Fibroblast of lung (primary cell): ENCODE measurements around the gene CORO7. TPM values are rescaled to one million over a fixed set of nuclear protein-coding genes. Genes with fewer than 3 reads are reported as not detected.

Source experiments
- DNase-seq, 2 donors: peaks; one replicate each; pipeline versions ENCODE4 v3.0.0 to v3.0.0-alpha.2; 2010; ENCODE audit warnings: low read depth in 2 of 2
- H2AFZ ChIP-seq: 2 replicates; pipeline ENCODE4 v1.5.1; 2012; ENCODE audit warnings: low read length, control low read depth, inconsistent platforms
- H3K27ac ChIP-seq: 2 replicates; pipeline ENCODE4 v1.5.1; 2011; ENCODE audit warnings: low read length, control low read depth; ENCODE audit not compliant: insufficient read depth
- H3K27me3 ChIP-seq: 2 replicates; pipeline ENCODE4 v1.5.1; 2011; ENCODE audit warnings: mild to moderate bottlenecking, low read length; ENCODE audit not compliant: control insufficient read depth, insufficient read depth
- H3K36me3 ChIP-seq: 2 replicates; pipeline ENCODE4 v1.5.1; 2011; ENCODE audit warnings: low read length; ENCODE audit not compliant: control insufficient read depth, insufficient read depth
- H3K4me1 ChIP-seq: 2 replicates; pipeline ENCODE4 v1.5.1; 2011; ENCODE audit warnings: low read length; ENCODE audit not compliant: control insufficient read depth, insufficient read depth; ENCODE audit errors: extremely low read depth
- H3K4me2 ChIP-seq: 2 replicates; pipeline ENCODE4 v1.5.1; 2011; ENCODE audit warnings: low read length, control low read depth; ENCODE audit not compliant: insufficient read depth; ENCODE audit errors: extremely low read depth
- H3K4me3 ChIP-seq, 4 experiments: fragments of 200-600 bp in 1 of 4; sonication (generic) in 1 of 4; replicated peaks in 1 of 4; 2 replicates each; pipeline ENCODE4 v1.5.1; 2011 to 2016; ENCODE audit warnings: low read length in 4 of 4, low read depth in 3 of 4, mild to moderate bottlenecking in 3 of 4, control low read depth in 2 of 4, inconsistent platforms in 1 of 4, mixed read lengths in 1 of 4; ENCODE audit not compliant: insufficient read depth in 1 of 4; ENCODE audit errors: control extremely low read depth in 1 of 4
- H3K79me2 ChIP-seq: 2 replicates; pipeline ENCODE4 v1.5.1; 2012; ENCODE audit warnings: mild to moderate bottlenecking, low read length, inconsistent platforms; ENCODE audit not compliant: control insufficient read depth, insufficient read depth
- H3K9ac ChIP-seq: 2 replicates; pipeline ENCODE4 v1.5.1; 2011; ENCODE audit warnings: mild to moderate bottlenecking, low read length, control low read depth; ENCODE audit not compliant: insufficient read depth
- H3K9me3 ChIP-seq: 2 replicates; pipeline ENCODE4 v1.5.1; 2012; ENCODE audit warnings: low read depth, low read length; ENCODE audit not compliant: control insufficient read depth, insufficient read depth
- H4K20me1 ChIP-seq: 2 replicates; pipeline ENCODE4 v1.5.1; 2011; ENCODE audit warnings: low read length; ENCODE audit not compliant: control insufficient read depth, insufficient read depth; ENCODE audit errors: extremely low read depth
- CTCF ChIP-seq, 2 donors: IDR thresholded peaks in 1 of 2; conservative IDR thresholded peaks in 1 of 2; 1 replicate in 1 of 2; 2 replicates in 1 of 2; pipeline ENCODE4 v1.5.1; 2011 to 2012; ENCODE audit warnings: low read length in 2 of 2, control low read depth in 1 of 2, inconsistent platforms in 1 of 2, low read depth in 1 of 2, mild to moderate bottlenecking in 1 of 2
- EZH2 ChIP-seq: IDR thresholded peaks from 2 replicates; pipeline ENCODE4 v1.5.1; 2012; ENCODE audit warnings: low read length, control low read depth, mild to moderate bottlenecking; ENCODE audit errors: missing control alignments
- polyA plus RNA-seq, 2 donors: library from polyadenylated mRNA; depleted of rRNA in 1 of 2; stranded (reverse) in 1 of 2; unstranded in 1 of 2; fragments of >200 nt; gene quantifications; 2 replicates each; pipeline ENCODE4 v1.2.1, GENCODE V29; 2011 to 2012; ENCODE audit warnings: missing spikeins in 1 of 2
- total RNA-seq: library from RNA; depleted of rRNA; stranded (reverse); fragments of >200 nt; gene quantifications from 2 replicates; pipeline ENCODE4 v1.2.1, GENCODE V29; 2014

Gene CORO7
- total and polyA plus RNA-seq, 2 donors (not counting 1 experiment from before 2014, with no cell fraction given) = 6.1 to 11.1 TPM

DNA sequence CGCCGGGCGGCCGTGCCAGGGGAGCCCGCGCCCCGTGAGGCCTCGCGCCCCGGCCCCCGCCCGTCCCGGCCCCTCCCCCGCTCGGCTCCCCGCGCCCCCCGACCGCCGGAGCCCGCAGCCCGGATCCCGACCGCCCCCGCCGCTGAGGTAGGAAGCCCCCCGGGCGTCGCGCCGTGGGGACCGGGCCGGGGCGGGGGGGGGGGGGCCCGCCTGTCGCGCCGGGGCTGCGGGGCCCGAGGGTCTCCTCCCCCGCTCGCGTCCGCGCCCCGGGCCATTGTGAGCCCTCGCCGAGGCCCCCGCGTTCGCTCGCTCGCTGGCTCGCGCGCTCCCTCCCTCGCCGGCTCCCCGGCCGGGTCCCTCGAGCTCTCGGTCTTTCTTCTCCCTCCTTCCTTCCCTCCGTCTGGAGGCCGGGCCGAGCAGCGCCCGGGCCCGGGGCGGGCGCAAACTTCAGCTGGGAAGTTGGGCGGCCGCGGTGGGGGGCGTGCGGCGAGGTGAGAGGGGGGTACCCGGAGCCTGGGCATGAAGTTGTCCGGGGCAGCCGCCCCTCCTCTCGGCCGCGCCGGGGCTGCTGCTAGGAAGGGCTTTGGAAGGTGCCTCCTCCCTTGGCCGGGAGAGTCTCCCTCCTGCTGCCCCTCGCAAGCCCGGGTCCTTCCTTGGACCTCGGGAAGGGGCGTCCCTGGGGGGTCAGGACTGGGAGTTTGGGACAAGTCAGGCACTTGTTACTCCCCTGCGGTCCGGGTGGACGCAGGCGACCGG lies 100.1 kb downstream of the CORO7 start:
- DNase-seq = no peak
- peaks cover 50% of the 10 kb centered on the region for H3K79me2 ChIP-seq
- peaks cover 2% of the 10 kb centered on the region for H3K36me3 ChIP-seq
- peak overlapping the region; percentile 72 for H3K9ac ChIP-seq
- H2AFZ ChIP-seq = no peak overlapping the region
- H3K4me3 ChIP-seq = peak overlapping the region; percentile 45 to 94 (median 75)
- H3K27me3 ChIP-seq = no peaks in the 10 kb centered on the region
- H4K20me1 ChIP-seq = no peaks in the 10 kb centered on the region
- H3K4me1 ChIP-seq = peaks cover 24% of the 10 kb centered on the region
- H3K4me2 ChIP-seq = peak overlapping the region; percentile 95
- no peak for TF ChIP-seq CTCF (conservative IDR thresholded peaks at IDR 0.05 in 1 of 2, IDR thresholded peaks at IDR 0.05 in 1 of 2; ENCODE audit: low read depth in 1 of 2, low read length in 2 of 2)
- TF ChIP-seq EZH2 = no peak
- H3K9me3 ChIP-seq = no peaks in the 10 kb centered on the region
- peak overlapping the region; percentile 77 for H3K27ac ChIP-seq

- H3K9ac ChIP-seq = peak within 1 kb of the TSS; percentile 76
- no peaks in the 10 kb centered on the region for H3K9me3 ChIP-seq
- peak within 1 kb of the TSS; percentile 47 to 94 (median 75) for H3K4me3 ChIP-seq
- H2AFZ ChIP-seq = peak within 1 kb of the TSS; percentile 7
- DNase-seq = peak; percentile 86
- H3K27ac ChIP-seq = peak within 1 kb of the TSS; percentile 90
- TF ChIP-seq CTCF (conservative IDR thresholded peaks at IDR 0.05 in 1 of 2, IDR thresholded peaks at IDR 0.05 in 1 of 2; ENCODE audit: low read depth in 1 of 2, low read length in 2 of 2) (no peak), EZH2 (no peak)
- no peaks in the 10 kb centered on the region for H3K27me3 ChIP-seq
- H3K36me3 ChIP-seq = peaks cover 2% of the 10 kb centered on the region
- peak within 1 kb of the TSS; percentile 95 for H3K4me2 ChIP-seq
- H4K20me1 ChIP-seq = no peaks in the 10 kb centered on the region
- H3K79me2 ChIP-seq = peaks cover 42% of the 10 kb centered on the region
- peaks cover 24% of the 10 kb centered on the region for H3K4me1 ChIP-seq
Observed at GRCh38 chr16:4315186-4316107, 100.9 kb downstream of the CORO7 start, which contains the start of gene GLIS2. Gene GLIS2, plus strand, starts transcription at chr16:4316067. Its CDS starts 16,214 bp downstream, at chr16:4332281.
